GM21528 (cell line): Measurements from ENCODE around the gene CCL19.

Source experiments
- ATAC-seq: cut with Tn5 transposase; IDR thresholded peaks from one replicate; pipeline ENCODE4 v1.9.1; 2021; ENCODE audit warnings: mild to moderate bottlenecking, moderate library complexity; ENCODE audit not compliant: unreplicated experiment, low FRiP score

The CCL19 gene

GRCh38 chr9:34664281-34665066, 26.6 kb downstream of the CCL19 start:
- peak; percentile 37 for ATAC-seq

GRCh38 chr9:34663303-34663605, 27.8 kb downstream of the CCL19 start:
- ATAC-seq, result no peak

- ATAC-seq, result no peak
These were observed 28.4 kb downstream of the CCL19 start, which contains the start of gene CCL27 for GRCh38 chr9:34662526-34663302. CCL27 (minus strand) TSS chr9:34662657; CDS start chr9:34662633, 24 bp downstream.

DNA sequence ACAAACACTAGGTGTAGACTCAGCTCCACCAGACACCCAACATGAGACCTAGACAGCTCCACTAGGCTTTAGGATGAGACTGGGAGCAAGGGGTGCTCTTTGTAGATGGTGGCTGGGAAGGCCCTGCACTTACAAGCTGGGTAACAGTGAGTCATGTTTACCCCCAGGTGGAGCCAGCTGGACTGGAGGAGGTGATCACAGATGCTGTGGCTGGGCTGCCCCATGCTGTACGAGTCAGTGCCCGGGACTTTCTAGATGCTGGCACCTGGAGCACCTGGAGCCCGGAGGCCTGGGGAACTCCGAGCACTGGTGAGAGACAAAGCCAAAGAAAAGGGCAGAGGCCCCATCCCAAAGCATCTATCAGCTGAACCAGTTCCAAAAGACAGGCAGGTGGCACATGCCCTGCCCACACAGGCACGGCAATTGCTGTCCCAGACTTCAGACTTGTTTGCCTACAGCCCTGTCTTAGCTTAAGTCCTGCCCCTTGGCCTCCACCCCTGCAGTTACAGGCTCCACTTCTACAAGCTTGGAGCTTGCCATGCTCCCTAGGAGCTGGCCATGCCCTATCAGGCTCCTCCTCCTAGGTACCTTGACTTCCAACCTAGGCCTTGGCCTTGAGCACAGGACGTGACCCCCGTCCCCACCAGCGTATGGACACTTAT, 31.4 kb downstream of the CCL19 start:
- ATAC-seq, result no peak

DNA sequence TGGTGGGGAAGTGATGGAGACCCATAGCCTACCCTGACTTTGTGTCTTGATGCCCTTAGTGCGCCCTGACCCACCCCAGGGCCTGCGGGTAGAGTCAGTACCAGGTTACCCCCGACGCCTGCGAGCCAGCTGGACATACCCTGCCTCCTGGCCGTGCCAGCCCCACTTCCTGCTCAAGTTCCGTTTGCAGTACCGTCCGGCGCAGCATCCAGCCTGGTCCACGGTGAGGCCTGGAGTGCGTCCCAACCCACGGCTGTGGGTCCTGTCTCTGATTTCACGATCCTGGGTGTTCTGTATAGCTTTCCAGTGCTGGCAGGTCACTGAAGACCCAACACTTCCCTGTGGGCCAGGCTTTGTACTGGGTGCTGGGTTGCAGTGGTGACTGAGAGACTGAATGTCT, 32.6 kb downstream of the CCL19 start:
- no peak for ATAC-seq

- ATAC-seq, result no peak
These were observed 34.1 kb downstream of the CCL19 start for GRCh38 chr9:34656992-34657391.

DNA sequence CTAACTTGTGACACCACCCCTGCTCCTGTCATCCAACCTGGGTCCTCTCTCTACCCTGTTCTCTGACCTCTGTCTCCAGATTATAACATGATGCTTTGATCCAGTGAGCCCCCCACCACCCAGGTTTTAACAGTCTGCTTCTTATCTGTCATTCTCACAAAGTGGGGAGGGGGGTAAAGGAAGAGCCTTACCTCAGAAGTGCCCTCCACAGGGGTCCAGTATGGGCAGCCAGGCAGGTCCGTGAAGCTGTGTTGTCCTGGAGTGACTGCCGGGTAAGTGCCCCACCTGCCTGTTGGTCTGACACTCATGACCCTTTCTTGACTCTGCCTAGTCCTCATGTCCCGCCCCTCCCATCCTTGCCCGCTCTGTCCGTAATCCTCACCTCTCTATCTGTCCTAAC, 35.7 kb downstream of the CCL19 start:
- ATAC-seq, result no peak

GRCh38 chr9:34654323-34655051, 36.6 kb downstream of the CCL19 start:
- no peak for ATAC-seq

- ATAC-seq, result no peak
These were observed 37.7 kb downstream of the CCL19 start for GRCh38 chr9:34653151-34654072.

DNA sequence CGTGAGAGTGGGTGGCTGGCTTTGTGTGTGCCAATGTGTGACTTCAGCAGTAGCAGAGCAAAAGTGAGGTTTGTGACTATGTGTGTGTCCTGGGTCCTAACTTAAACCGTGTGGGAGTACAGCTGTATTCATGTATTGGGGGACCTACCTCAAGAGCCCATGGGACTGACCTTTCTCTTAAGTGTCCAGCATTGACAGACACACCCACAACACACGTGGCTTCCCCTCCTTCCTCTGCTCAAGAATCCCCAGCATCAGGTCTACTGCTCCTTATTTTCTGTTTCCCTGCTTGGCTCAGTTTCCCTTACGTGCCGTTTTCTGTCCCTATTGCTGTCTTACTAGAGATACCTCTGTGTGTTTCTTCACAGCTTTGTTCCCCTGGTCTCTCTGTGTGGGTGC, 38.5 kb downstream of the CCL19 start:
- no peak for ATAC-seq

GRCh38 chr9:34651876-34652601, 39.0 kb downstream of the CCL19 start, which contains the start of gene IL11RA:
IL11RA (plus strand) TSS chr9:34652185; CDS start chr9:34655218, 3,033 bp downstream.
- ATAC-seq, result no peak

- no peak for ATAC-seq
These were observed 39.8 kb downstream of the CCL19 start for GRCh38 chr9:34651321-34651720.

- ATAC-seq, result no peak
These were observed 40.3 kb downstream of the CCL19 start for GRCh38 chr9:34650816-34651215.

DNA sequence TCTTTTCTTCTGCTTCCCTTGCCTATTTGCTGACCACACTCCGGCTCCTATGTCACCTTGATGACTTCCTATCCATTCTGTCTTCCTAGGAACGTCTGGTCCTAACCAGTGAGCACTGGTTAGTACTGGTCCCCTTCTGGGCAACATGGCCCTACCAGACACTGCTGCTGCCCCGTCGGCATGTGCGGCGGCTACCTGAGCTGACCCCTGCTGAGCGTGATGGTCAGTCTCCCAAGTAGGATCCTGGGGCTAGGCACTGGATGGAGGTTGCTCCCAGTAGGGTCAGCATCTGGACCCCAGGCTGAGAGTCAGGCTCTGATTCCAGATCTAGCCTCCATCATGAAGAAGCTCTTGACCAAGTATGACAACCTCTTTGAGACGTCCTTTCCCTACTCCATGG, 42.4 kb downstream of the CCL19 start:
- ATAC-seq, result no peak

DNA sequence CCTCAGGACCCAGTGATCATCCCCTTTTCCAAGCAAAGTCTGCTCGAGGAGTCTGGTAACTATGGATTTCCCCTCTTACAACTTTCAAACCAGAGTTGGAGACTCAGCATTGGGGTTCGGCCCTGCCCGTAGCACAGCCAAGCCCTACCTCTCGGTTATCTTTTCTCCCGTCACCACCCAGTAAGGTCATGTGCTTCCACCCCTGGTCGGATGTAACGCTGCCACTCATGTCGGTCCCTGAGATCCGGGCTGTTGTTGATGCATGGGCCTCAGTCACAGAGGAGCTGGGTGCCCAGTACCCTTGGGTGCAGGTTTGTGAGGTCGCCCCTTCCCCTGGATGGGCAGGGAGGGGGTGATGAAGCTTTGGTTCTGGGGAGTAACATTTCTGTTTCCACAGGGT, 43.4 kb downstream of the CCL19 start:
- no peak for ATAC-seq

DNA sequence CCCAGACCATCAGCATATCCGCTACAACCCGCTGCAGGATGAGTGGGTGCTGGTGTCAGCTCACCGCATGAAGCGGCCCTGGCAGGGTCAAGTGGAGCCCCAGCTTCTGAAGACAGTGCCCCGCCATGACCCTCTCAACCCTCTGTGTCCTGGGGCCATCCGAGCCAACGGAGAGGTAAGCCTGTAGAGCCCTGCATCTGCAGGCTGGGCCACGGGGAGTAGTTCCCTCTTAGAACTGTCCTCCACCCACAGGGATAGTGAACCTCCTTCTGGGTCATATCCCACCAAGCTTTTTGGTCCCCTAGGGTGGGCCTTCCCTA, 44.0 kb downstream of the CCL19 start:
- ATAC-seq, result no peak

GRCh38 chr9:34646211-34647083, 44.6 kb downstream of the CCL19 start, which contains the start of gene GALT:
GALT (plus strand) TSS chr9:34646675; CDS start chr9:34646705, 30 bp downstream.
- ATAC-seq, result peak; percentile 89

GRCh38 chr9:34644766-34645314, 46.2 kb downstream of the CCL19 start:
- ATAC-seq, result no peak
